Astrocyte (in vitro differentiated cells and primary cell): Measurements from ENCODE around the gene GRK3. TPM values are rescaled to one million over a fixed set of nuclear protein-coding genes. Genes with fewer than 3 reads are reported as not detected.

ENCODE experiments used
- DNase-seq: peaks from one replicate; pipeline ENCODE4 v3.0.0-alpha.2; 2010; ENCODE audit warnings: low read depth
- FAIRE-seq: peaks from 2 replicates; lab custom pipeline; 2011; peaks lifted over from hg19 to GRCh38; lab: Jason Lieb, UNC
- H2AFZ ChIP-seq: 2 replicates; pipeline ENCODE4 v1.6.0; 2012; ENCODE audit warnings: low read depth, low read length, inconsistent platforms
- H3K27ac ChIP-seq: 2 replicates; pipeline ENCODE4 v1.5.1; 2011; ENCODE audit warnings: low read depth, low read length, inconsistent platforms
- H3K27me3 ChIP-seq: 2 replicates; pipeline ENCODE4 v1.6.0; 2011; ENCODE audit warnings: low read length, inconsistent platforms; ENCODE audit not compliant: insufficient read depth
- H3K36me3 ChIP-seq: 2 replicates; pipeline ENCODE4 v1.5.1; 2011; ENCODE audit warnings: low read length, inconsistent platforms; ENCODE audit not compliant: insufficient read depth
- H3K4me1 ChIP-seq: 2 replicates; pipeline ENCODE4 v1.5.1; 2011; ENCODE audit warnings: low read length, inconsistent platforms; ENCODE audit not compliant: insufficient read depth
- H3K4me2 ChIP-seq: 2 replicates; pipeline ENCODE4 v1.6.0; 2012; ENCODE audit warnings: low read length, inconsistent platforms
- H3K4me3 ChIP-seq: 2 replicates; pipeline ENCODE4 v1.5.1; 2011; ENCODE audit warnings: low read depth, mild to moderate bottlenecking, low read length, inconsistent platforms; ENCODE audit not compliant: insufficient read depth
- H3K79me2 ChIP-seq: 2 replicates; pipeline ENCODE4 v1.6.0; 2012; ENCODE audit warnings: mild to moderate bottlenecking, low read length, inconsistent platforms; ENCODE audit not compliant: insufficient read depth
- H3K9ac ChIP-seq: 2 replicates; pipeline ENCODE4 v1.6.0; 2012; ENCODE audit warnings: mild to moderate bottlenecking, low read length, inconsistent platforms
- H3K9me3 ChIP-seq: 2 replicates; pipeline ENCODE4 v1.5.1; 2012; ENCODE audit warnings: low read depth, mild to moderate bottlenecking, low read length, inconsistent platforms; ENCODE audit not compliant: insufficient read depth
- H4K20me1 ChIP-seq: 2 replicates; pipeline ENCODE4 v1.6.0; 2012; ENCODE audit warnings: low read length, inconsistent platforms; ENCODE audit not compliant: insufficient read depth
- H3K27ac Mint-ChIP-seq: one replicate; pipeline ENCODE4 v1.8.0; 2021; ENCODE audit warnings: mild to moderate bottlenecking, mixed read lengths; ENCODE audit not compliant: unreplicated experiment
- H3K27me3 Mint-ChIP-seq: one replicate; pipeline ENCODE4 v1.8.0; 2021; ENCODE audit warnings: low read depth, mixed read lengths; ENCODE audit not compliant: unreplicated experiment
- H3K36me3 Mint-ChIP-seq: one replicate; pipeline ENCODE4 v1.8.0; 2021; ENCODE audit warnings: low read depth, mixed read lengths; ENCODE audit not compliant: unreplicated experiment
- H3K4me1 Mint-ChIP-seq: one replicate; pipeline ENCODE4 v1.8.0; 2021; ENCODE audit warnings: low read depth, mixed read lengths; ENCODE audit not compliant: unreplicated experiment
- H3K4me3 Mint-ChIP-seq: one replicate; pipeline ENCODE4 v1.8.0; 2021; ENCODE audit warnings: mild to moderate bottlenecking, moderate library complexity, mixed read lengths; ENCODE audit not compliant: unreplicated experiment
- H3K9me3 Mint-ChIP-seq: one replicate; pipeline ENCODE4 v1.8.0; 2021; ENCODE audit warnings: mild to moderate bottlenecking, mixed read lengths; ENCODE audit not compliant: unreplicated experiment
- CTCF ChIP-seq: IDR thresholded peaks from 2 replicates; pipeline ENCODE4 v1.5.1; 2011; ENCODE audit warnings: low read depth, mild to moderate bottlenecking, inconsistent platforms, low read length, moderate library complexity; ENCODE audit not compliant: insufficient read depth
- EZH2 ChIP-seq: IDR thresholded peaks from 2 replicates; pipeline ENCODE4 v1.6.1; 2012; ENCODE audit warnings: mild to moderate bottlenecking, low read length, inconsistent platforms; ENCODE audit not compliant: insufficient read depth
- total RNA-seq: library from RNA; stranded (reverse); gene quantifications from 2 replicates; pipeline ENCODE4 v1.2.1, GENCODE V29; 2021

The GRK3 gene
- total RNA-seq, 1 donor from 2014 or later = 7.2 TPM

GRCh38 chr22:25752615-25753214 lies 188.2 kb downstream of the GRK3 start:
- H3K9me3 Mint-ChIP-seq = peaks cover 4% of the 10 kb centered on the region
- no peak overlapping the region for H3K4me3 Mint-ChIP-seq
- Histone ChIP-seq H4K20me1 (no peaks in the 10 kb centered on the region), H3K4me2 (no peak overlapping the region), H3K36me3 (no peaks in the 10 kb centered on the region), H2AFZ (no peak overlapping the region), H3K9me3 (no peaks in the 10 kb centered on the region), H3K4me3 (no peak overlapping the region), H3K79me2 (no peaks in the 10 kb centered on the region), H3K4me1 (peaks cover 15% of the 10 kb centered on the region), H3K9ac (no peak overlapping the region), H3K27me3 (no peaks in the 10 kb centered on the region), H3K27ac (no peak overlapping the region)
- H3K4me1 Mint-ChIP-seq = peaks cover 2% of the 10 kb centered on the region
- H3K27me3 Mint-ChIP-seq = peaks cover 4% of the 10 kb centered on the region
- no peak for TF ChIP-seq EZH2
- no peak for TF ChIP-seq CTCF
- FAIRE-seq (no peak), DNase-seq (no peak)
- no peaks in the 10 kb centered on the region for H3K36me3 Mint-ChIP-seq
- no peak overlapping the region for H3K27ac Mint-ChIP-seq

- TF ChIP-seq EZH2 (no peak), CTCF (no peak)
- Histone ChIP-seq H3K27me3 (no peaks in the 10 kb centered on the region), H4K20me1 (no peaks in the 10 kb centered on the region), H3K36me3 (no peaks in the 10 kb centered on the region), H3K9ac (no peak overlapping the region), H3K4me1 (peaks cover 10% of the 10 kb centered on the region), H3K4me2 (no peak overlapping the region), H3K79me2 (no peaks in the 10 kb centered on the region), H2AFZ (no peak overlapping the region), H3K9me3 (no peaks in the 10 kb centered on the region), H3K4me3 (no peak overlapping the region), H3K27ac (no peak overlapping the region)
- DNase-seq (no peak), FAIRE-seq (no peak)
- Mint-ChIP-seq H3K27ac (no peak overlapping the region), H3K27me3 (peaks cover 2% of the 10 kb centered on the region), H3K4me1 (no peaks in the 10 kb centered on the region), H3K36me3 (no peaks in the 10 kb centered on the region), H3K9me3 (peaks cover 4% of the 10 kb centered on the region), H3K4me3 (no peak overlapping the region)
These were observed 188.8 kb downstream of the GRK3 start for GRCh38 chr22:25753252-25753651.

- DNase-seq = peak; percentile 94
- Histone ChIP-seq H3K4me1 (peaks cover 10% of the 10 kb centered on the region), H2AFZ (peak overlapping the region; percentile 72), H3K4me2 (peak overlapping the region; percentile 30), H3K27ac (peak overlapping the region; percentile 93), H3K4me3 (no peak overlapping the region), H3K27me3 (no peaks in the 10 kb centered on the region), H3K79me2 (no peaks in the 10 kb centered on the region), H3K36me3 (no peaks in the 10 kb centered on the region), H4K20me1 (no peaks in the 10 kb centered on the region), H3K9me3 (no peaks in the 10 kb centered on the region), H3K9ac (peak overlapping the region; percentile 86)
- no peak for FAIRE-seq
- H3K4me1 Mint-ChIP-seq = peaks cover 6% of the 10 kb centered on the region
- no peaks in the 10 kb centered on the region for H3K27me3 Mint-ChIP-seq
- H3K9me3 Mint-ChIP-seq = peaks cover 4% of the 10 kb centered on the region
- TF ChIP-seq CTCF (no peak), EZH2 (no peak)
- H3K4me3 Mint-ChIP-seq = no peak overlapping the region
- no peak overlapping the region for H3K27ac Mint-ChIP-seq
- H3K36me3 Mint-ChIP-seq = no peaks in the 10 kb centered on the region
These were observed 190.2 kb downstream of the GRK3 start for GRCh38 chr22:25754527-25755202.
